Esophagus squamous epithelium (tissue), 5 donors: ENCODE measurements around the gene HACD2. TPM values are rescaled to one million over a fixed set of nuclear protein-coding genes. Genes with fewer than 3 reads are reported as not detected.

Source experiments
- DNase-seq: peaks from one replicate; lab custom pipeline; 2025; lab: John Stamatoyannopoulos, UW
- H3K27ac ChIP-seq, 4 donors: fragments of 200-600 bp; sonication (generic); one replicate each; pipeline ENCODE4 v1.5.1; 2016 to 2019; ENCODE audit warnings: mild to moderate bottlenecking in 1 of 4
- H3K27me3 ChIP-seq, 4 donors: fragments of 200-600 bp; sonication (generic); 1 replicate in 3 of 4; 2 replicates in 1 of 4; pipeline versions ENCODE4 v1.5.1 to v1.6.0; 2017 to 2021; ENCODE audit warnings: antibody characterized with exemption in 1 of 4
- H3K36me3 ChIP-seq, 3 donors: fragments of 200-600 bp; sonication (generic); one replicate each; pipeline ENCODE4 v1.5.1; 2016 to 2019
- H3K4me1 ChIP-seq, 3 donors: fragments of 200-600 bp; sonication (generic); one replicate each; pipeline ENCODE4 v1.5.1; 2017 to 2019
- H3K4me3 ChIP-seq, 4 donors: fragments of 200-600 bp; sonication (generic); 1 replicate in 3 of 4; 2 replicates in 1 of 4; pipeline ENCODE4 v1.5.1; 2016 to 2019; ENCODE audit warnings: mild to moderate bottlenecking in 2 of 4, moderate library complexity in 1 of 4
- H3K9me3 ChIP-seq, 3 donors: fragments of 200-600 bp; sonication (generic); one replicate each; pipeline ENCODE4 v1.5.1; 2016 to 2019
- CTCF ChIP-seq, 6 experiments: fragments of 450-650 bp in 4 of 6; fragments of 200-600 bp in 2 of 6; sonication (generic) in 2 of 6; IDR thresholded peaks; one replicate each; pipeline ENCODE4 v1.5.1; 2016 to 2019; ENCODE audit warnings: antibody characterized with exemption in 6 of 6, mild to moderate bottlenecking in 4 of 6, moderate library complexity in 4 of 6
- POLR2A ChIP-seq, 4 donors: fragments of 450-650 bp; IDR thresholded peaks; one replicate each; pipeline ENCODE4 v1.6.1; 2017; ENCODE audit warnings: antibody characterized with exemption in 4 of 4, mild to moderate bottlenecking in 4 of 4, moderate library complexity in 3 of 4
- WGBS, 2 donors: methylation state at CpG; one replicate each; pipeline ENCODE4 v1.1.5; 2018; 5-methylcytosine and 5-hydroxymethylcytosine counted together
- intact Hi-C: fragments of 100-400 bp; cut with DNase I; formaldehyde crosslinking; loops from one replicate; pipeline ENCODE4 v1.15.0; 2022
- total RNA-seq, 4 donors: library from RNA; depleted of rRNA; stranded (reverse); fragments of >200 nt; gene quantifications; one replicate each; pipeline ENCODE4 v1.1.0, GENCODE V29; 2016
- donor health status: DM: yes; HTN: yes; CAD: no.

Gene HACD2
- total RNA-seq, 4 donors from 2014 or later, result 28.4 to 46.6 (median 34.9) TPM

- intact Hi-C loops, result no loop called here
- Histone ChIP-seq H3K4me3 (no peak overlapping the region), H3K4me1 (peaks cover 0 to 3% (median 0%) of the 10 kb centered on the region in 3 donors), H3K9me3 (no peaks in the 10 kb centered on the region), H3K27me3 (no peaks in the 10 kb centered on the region), H3K27ac (no peak overlapping the region), H3K36me3 (peaks cover 0 to 47% (median 0%) of the 10 kb centered on the region in 3 donors)
- TF ChIP-seq CTCF (IDR thresholded peaks at IDR 0.05) (no peak), POLR2A (IDR thresholded peaks at IDR 0.05) (no peak)
- 67 to 79% methylated on average over 4 of the region's 4 CpGs for WGBS, 2 donors
- no peak for DNase-seq
Observed at GRCh38 chr3:123571264-123571972, 13.4 kb downstream of the HACD2 start.

GRCh38 chr3:123568875-123569274, 16.0 kb downstream of the HACD2 start:
- intact Hi-C loops, result no loop called here
- Histone ChIP-seq H3K27me3 (no peaks in the 10 kb centered on the region), H3K4me1 (peaks cover 0 to 3% (median 0%) of the 10 kb centered on the region in 3 donors), H3K4me3 (no peak overlapping the region), H3K36me3 (peaks cover 0 to 55% (median 0%) of the 10 kb centered on the region in 3 donors), H3K27ac (no peak overlapping the region), H3K9me3 (no peaks in the 10 kb centered on the region)
- no peak for TF ChIP-seq POLR2A (IDR thresholded peaks at IDR 0.05)
- no peak for TF ChIP-seq CTCF (IDR thresholded peaks at IDR 0.05)
- DNase-seq, result no peak

- TF ChIP-seq POLR2A (IDR thresholded peaks at IDR 0.05) (no peak), CTCF (IDR thresholded peaks at IDR 0.05) (no peak)
- WGBS, 2 donors, result 90% methylated on average over 7 of the region's 7 CpGs
- no peak for DNase-seq
- Histone ChIP-seq H3K27ac (no peak overlapping the region), H3K9me3 (no peaks in the 10 kb centered on the region), H3K4me1 (peaks cover 0 to 3% (median 0%) of the 10 kb centered on the region in 3 donors), H3K27me3 (no peaks in the 10 kb centered on the region), H3K36me3 (peaks cover 0 to 57% (median 0%) of the 10 kb centered on the region in 3 donors), H3K4me3 (no peak overlapping the region)
- intact Hi-C loops, result no loop called here
Observed at GRCh38 chr3:123568034-123568433, 16.8 kb downstream of the HACD2 start.

- 92 to 95% methylated on average over 5 to 6 of the region's 6 CpGs for WGBS, 2 donors
- TF ChIP-seq CTCF (IDR thresholded peaks at IDR 0.05) (no peak), POLR2A (IDR thresholded peaks at IDR 0.05) (no peak)
- H3K4me3 ChIP-seq, result no peak overlapping the region
- no peak overlapping the region for H3K27ac ChIP-seq
- H3K27me3 ChIP-seq, result no peaks in the 10 kb centered on the region
- H3K9me3 ChIP-seq, result no peaks in the 10 kb centered on the region
- peaks cover 0 to 10% (median 0%) of the 10 kb centered on the region in 3 donors for H3K4me1 ChIP-seq
- no peak for DNase-seq
- intact Hi-C loops, result no loop called here
- peaks cover 0 to 46% (median 0%) of the 10 kb centered on the region in 3 donors for H3K36me3 ChIP-seq
Observed at GRCh38 chr3:123564056-123564455, 20.8 kb downstream of the HACD2 start.

- no peak for TF ChIP-seq CTCF (IDR thresholded peaks at IDR 0.05)
- no peak for TF ChIP-seq POLR2A (IDR thresholded peaks at IDR 0.05)
Observed at GRCh38 chr3:123562547-123562946, 22.3 kb downstream of the HACD2 start.

More at GRCh38 chr3:123562547-123562946, 22.3 kb downstream of the HACD2 start:
- H3K4me3 ChIP-seq, result no peak overlapping the region
- H3K27me3 ChIP-seq, result no peaks in the 10 kb centered on the region
- no peaks in the 10 kb centered on the region for H3K9me3 ChIP-seq
- H3K4me1 ChIP-seq, result peaks cover 0 to 14% (median 0%) of the 10 kb centered on the region in 3 donors
- no peak for DNase-seq
- peaks cover 0 to 47% (median 0%) of the 10 kb centered on the region in 3 donors for H3K36me3 ChIP-seq
- intact Hi-C loops, result no loop called here
- no peak overlapping the region for H3K27ac ChIP-seq
- 71 to 83% methylated on average over 1 of the region's 1 CpG for WGBS, 2 donors
